HG02943 (cell line): ENCODE results near the gene UBTD1.

ENCODE experiments used
- ATAC-seq: cut with Tn5 transposase; IDR thresholded peaks from one replicate; pipeline ENCODE4 v1.9.1; 2021; ENCODE audit warnings: mild to moderate bottlenecking, low read depth, moderate library complexity; ENCODE audit not compliant: unreplicated experiment

The UBTD1 gene

DNA sequence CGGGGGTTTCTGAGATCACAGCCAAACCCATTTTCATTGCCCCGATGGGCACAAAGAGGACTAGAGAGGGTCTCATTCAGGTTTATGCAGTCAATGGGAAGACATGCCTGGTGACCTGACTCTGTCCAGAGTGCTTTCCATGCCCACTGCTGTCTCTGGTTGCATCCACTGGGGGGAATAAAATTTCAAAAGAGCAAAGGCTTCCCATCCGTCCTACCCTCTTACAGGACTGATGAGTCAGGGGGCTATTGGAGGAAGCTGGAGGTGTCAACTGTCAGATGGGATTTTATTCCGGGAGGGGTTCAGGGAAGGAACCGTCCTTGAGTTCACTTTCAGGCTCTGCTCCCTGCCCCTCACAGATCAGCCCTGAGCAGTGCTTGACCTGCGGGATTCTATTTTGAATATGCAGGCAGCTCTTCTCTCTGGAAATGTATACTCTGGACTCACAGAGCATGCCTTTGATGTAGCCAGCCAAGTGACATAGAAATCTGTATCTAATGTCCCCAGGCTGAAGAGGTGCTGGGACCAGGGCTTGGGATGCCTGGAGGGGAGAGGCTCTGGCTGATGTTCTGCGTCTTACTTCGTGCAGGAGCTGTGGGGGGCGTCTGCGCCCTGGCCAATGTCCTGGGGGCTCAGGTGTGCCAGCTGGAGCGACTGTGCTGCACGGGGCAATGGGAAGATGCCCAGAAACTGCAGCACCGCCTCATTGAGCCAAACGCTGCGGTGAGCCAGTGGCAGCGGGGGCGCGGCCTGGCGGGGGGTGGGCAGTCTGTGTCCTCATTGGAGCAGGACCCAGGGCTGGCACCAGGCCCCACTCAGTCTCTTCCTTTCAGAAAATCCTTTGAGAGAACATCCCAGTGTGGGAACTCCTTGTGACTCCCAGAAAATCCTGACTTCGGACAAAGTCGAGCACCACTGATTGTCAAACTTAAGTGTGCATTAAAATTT is 102.8 kb downstream of the UBTD1 start:
- ATAC-seq: no peak

DNA sequence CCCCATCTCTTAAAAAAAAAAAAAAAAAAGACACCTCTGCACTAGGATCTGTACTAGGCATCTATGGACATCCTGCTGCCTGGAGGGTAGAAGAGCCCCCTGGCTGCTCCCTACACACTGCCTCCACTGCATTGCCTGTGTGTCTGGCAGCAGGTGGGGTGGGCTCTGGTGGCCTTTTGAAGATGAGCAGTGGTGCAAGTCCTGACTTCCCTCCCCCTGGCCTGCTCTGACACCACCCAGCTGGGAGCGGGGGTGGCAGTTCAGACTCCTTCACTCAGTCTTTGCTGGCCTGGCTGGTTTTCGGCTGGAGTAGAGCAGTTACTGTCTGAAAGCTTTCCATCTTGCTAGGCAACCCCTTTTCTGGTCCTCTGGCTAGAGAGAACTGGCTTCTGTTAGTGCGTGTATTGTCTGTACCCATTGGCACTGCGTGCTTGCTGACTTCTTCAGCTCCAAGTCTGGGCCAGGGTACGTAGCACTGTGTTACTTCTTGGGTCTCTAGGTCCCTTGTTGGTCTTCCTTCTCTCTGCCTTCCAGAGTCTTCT is 108.4 kb downstream of the UBTD1 start:
- ATAC-seq: no peak

DNA sequence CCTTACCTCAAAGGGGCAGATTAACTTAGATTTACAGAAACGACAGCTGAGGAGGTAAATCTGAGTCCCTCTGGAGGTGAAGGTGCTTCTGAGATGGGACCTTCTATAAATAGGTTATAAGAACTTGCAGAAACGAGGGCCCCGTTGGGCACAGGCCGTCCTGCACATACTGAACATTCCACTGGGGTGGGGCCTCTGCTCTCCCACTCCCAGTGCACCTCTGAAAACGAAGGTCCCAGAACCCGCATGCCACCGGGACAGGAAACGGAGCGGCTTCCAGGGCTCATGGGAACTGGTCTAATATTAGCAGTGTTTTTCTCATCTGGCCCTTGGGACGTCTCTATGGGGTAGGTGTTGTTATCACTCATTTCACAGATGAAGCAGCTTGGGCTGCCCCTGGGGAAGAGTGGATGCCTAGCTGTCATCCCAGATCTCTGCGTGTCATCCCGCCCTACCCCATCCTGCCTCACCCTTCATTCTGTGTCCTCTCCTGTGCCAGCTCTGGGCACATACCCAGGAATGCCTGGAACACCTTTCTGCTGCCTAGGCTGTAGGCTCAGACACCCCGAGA is 110.4 kb downstream of the UBTD1 start:
- no peak for ATAC-seq

DNA sequence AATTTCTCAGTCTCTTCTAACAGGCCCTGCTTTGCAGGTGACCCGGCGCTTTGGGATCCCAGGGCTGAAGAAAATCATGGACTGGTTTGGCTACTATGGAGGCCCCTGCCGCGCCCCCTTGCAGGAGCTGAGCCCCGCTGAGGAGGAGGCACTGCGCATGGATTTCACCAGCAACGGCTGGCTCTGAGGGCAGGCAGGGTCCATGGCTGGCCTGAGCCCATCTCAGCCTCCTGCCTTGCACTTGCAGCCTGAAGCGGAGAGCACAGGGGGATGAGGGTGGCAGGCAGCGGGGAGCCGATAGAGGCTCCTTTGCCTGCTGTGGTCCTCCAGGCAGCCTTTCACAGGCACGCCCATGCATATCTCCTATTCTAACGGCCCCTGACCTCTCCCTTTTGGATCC is 112.7 kb downstream of the UBTD1 start:
- ATAC-seq: no peak

DNA sequence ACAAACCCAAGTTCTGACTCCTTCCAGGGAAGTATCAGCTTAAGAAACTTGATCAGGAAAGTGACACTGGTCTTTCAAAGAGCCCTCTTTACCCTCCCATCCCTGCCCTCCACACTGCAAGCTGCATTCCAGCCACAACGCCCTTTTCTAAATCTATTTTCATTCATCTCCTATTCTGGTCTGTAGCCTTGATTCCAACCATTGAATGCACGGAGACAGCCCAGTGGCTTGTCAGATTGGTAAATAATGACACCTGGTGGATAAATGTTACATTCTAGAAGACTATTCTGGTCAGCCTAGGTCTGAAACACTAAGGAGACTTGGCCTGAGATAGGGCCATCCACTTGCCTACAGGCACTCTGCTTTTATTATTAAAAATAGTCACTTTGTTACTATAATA is 113.7 kb downstream of the UBTD1 start:
- no peak for ATAC-seq

DNA sequence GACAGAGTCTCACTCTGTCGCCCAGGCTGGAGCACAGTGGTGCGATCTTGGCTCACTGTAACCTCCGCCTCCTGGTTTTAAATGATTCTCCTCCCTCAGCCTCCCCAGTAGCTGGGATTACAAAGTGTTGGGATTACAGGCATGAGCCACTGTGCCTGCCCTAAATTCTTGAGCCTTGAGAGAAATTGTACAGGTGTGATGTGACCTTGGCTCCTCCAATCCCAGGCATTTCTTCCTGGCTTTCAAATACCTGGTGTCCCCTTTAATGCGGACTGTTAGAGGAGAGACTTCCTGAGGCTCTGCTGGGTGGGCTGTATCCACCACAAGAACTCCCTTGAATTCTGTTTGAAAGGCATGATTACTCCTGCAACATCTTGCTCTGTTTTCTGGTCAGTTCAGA is 119.6 kb downstream of the UBTD1 start:
- ATAC-seq: no peak

DNA sequence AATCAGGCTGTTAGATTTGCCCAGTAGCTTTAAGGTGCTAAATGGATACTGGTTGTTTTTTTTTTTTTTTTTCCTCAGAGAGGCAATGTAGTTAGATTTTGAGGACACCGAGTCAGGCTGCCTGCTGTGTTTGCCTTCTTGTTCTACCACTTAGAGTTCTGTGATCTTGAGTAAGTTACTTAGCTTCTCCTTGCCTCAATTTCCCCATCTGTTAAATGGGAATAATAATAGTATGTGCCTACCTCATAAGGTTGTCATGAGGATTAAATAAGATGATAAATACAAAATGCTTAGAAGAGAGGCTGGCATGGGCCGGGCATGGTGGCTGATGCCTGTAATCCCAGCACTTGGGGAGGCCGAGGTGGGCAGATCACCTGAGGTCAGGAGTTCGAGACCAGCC is 120.0 kb downstream of the UBTD1 start:
- no peak for ATAC-seq
